GM21367 (cell line): Measurements from ENCODE around the gene SLC35D1.

Experiments
- ATAC-seq: cut with Tn5 transposase; IDR thresholded peaks from one replicate; pipeline ENCODE4 v1.9.1; 2021; ENCODE audit not compliant: unreplicated experiment

Gene SLC35D1

GRCh38 chr1:67051196-67051595 lies 2.8 kb downstream of the SLC35D1 start:
- no peak for ATAC-seq

GRCh38 chr1:67044631-67045270 lies 9.2 kb downstream of the SLC35D1 start:
- no peak for ATAC-seq

- ATAC-seq: no peak
Observed at GRCh38 chr1:67043366-67043765, 10.6 kb downstream of the SLC35D1 start.

GRCh38 chr1:67041841-67042503 lies 12.0 kb downstream of the SLC35D1 start:
- ATAC-seq: no peak

- ATAC-seq: no peak
Observed at GRCh38 chr1:67040405-67040804, 13.5 kb downstream of the SLC35D1 start.

GRCh38 chr1:67031859-67032247 lies 22.1 kb downstream of the SLC35D1 start:
- ATAC-seq: no peak

- ATAC-seq: no peak
Observed at GRCh38 chr1:67031121-67031858, 22.7 kb downstream of the SLC35D1 start.

- ATAC-seq: no peak
Observed at GRCh38 chr1:67029472-67029871, 24.5 kb downstream of the SLC35D1 start.

- ATAC-seq: no peak
Observed at GRCh38 chr1:67020765-67021164, 33.2 kb downstream of the SLC35D1 start.

- ATAC-seq: no peak
Observed at GRCh38 chr1:67020304-67020703, 33.6 kb downstream of the SLC35D1 start.

- ATAC-seq: no peak
Observed at GRCh38 chr1:67019600-67020136, 34.3 kb downstream of the SLC35D1 start.

- no peak for ATAC-seq
Observed at GRCh38 chr1:67019121-67019520, 34.8 kb downstream of the SLC35D1 start.

- no peak for ATAC-seq
Observed at GRCh38 chr1:67018574-67018973, 35.4 kb downstream of the SLC35D1 start.

GRCh38 chr1:67013573-67013972 lies 40.4 kb downstream of the SLC35D1 start:
- ATAC-seq: no peak

- no peak for ATAC-seq
Observed at GRCh38 chr1:67009792-67010191, 44.2 kb downstream of the SLC35D1 start.

GRCh38 chr1:67005068-67005467 lies 48.9 kb downstream of the SLC35D1 start:
- no peak for ATAC-seq

- ATAC-seq: no peak
Observed at GRCh38 chr1:67004176-67004575, 49.8 kb downstream of the SLC35D1 start.

GRCh38 chr1:67001682-67002425 lies 52.1 kb downstream of the SLC35D1 start:
- no peak for ATAC-seq

- no peak for ATAC-seq
Observed at GRCh38 chr1:66999640-67000400, 54.1 kb downstream of the SLC35D1 start.

- ATAC-seq: no peak
Observed at GRCh38 chr1:66998972-66999371, 55.0 kb downstream of the SLC35D1 start.
